ENCODE measurements around the gene ADAMTS1.

GRCh38 chr21:26847002-26847401, 1.8 kb upstream of the ADAMTS1 start:
- TF ChIP-seq CTCF (IDR thresholded peaks at IDR 0.05) (no peak), EZH2 (IDR thresholded peaks at IDR 0.05; ENCODE audit: borderline replicate concordance, insufficient read depth, low read depth, low read length, poor library complexity, severe bottlenecking) (no peak)

All from B cell (primary cell).